ENCODE data around the gene ADAMTS13.

GRCh38 chr9:133492061-133493021, 70.2 kb downstream of the ADAMTS13 start:
- no peak for TF ChIP-seq EZH2 (IDR thresholded peaks at IDR 0.05; ENCODE audit: insufficient read depth, poor library complexity, severe bottlenecking)
- no peak for TF ChIP-seq EZH2phosphoT487 (IDR thresholded peaks at IDR 0.05; ENCODE audit: insufficient read depth, low read depth)

Measured in GM23248 (cell line).